HepG2 (cell line): Measurements from ENCODE around the gene KRT40. TPM values are rescaled to one million over a fixed set of nuclear protein-coding genes. Genes with fewer than 3 reads are reported as not detected.
A peak's percentile ranks its signal among the peaks of the same experiment; 100 is the strongest.

ENCODE experiments used
- ARID5B ChIP-seq: IDR thresholded peaks from 2 replicates; pipeline ENCODE4 v1.4.0; 2020; ENCODE audit warnings: mild to moderate bottlenecking, missing genetic modification reagents
- CHD4 ChIP-seq: fragments of 200-600 bp; sonication (generic); IDR thresholded peaks from 2 replicates; pipeline ENCODE4 v1.7.0; 2017; ENCODE audit warnings: mild to moderate bottlenecking, low read length, borderline replicate concordance
- FOXA1 ChIP-seq, 2 experiments: fragments of 450-650 bp in 1 of 2; sonication (generic) in 1 of 2; formaldehyde crosslinking in 1 of 2; IDR thresholded peaks; 2 replicates each; pipeline versions ENCODE4 v1.4.0 to v1.6.1; 2016 to 2020; ENCODE audit warnings: missing genetic modification reagents in 1 of 2
- FOXK1 ChIP-seq: sonication (generic); formaldehyde crosslinking; IDR thresholded peaks from 2 replicates; pipeline ENCODE4 v1.4.0; 2020; ENCODE audit warnings: low read depth, missing genetic modification reagents, borderline replicate concordance
- FOXO1 ChIP-seq: sonication (generic); formaldehyde crosslinking; IDR thresholded peaks from 2 replicates; pipeline ENCODE4 v1.4.0; 2020; ENCODE audit warnings: missing genetic modification reagents
- GPN1 ChIP-seq: sonication (generic); formaldehyde crosslinking; IDR thresholded peaks from 2 replicates; pipeline ENCODE4 v1.5.1; 2020; ENCODE audit warnings: missing genetic modification reagents, borderline replicate concordance
- HNRNPLL ChIP-seq: fragments of 200-400 bp; formaldehyde crosslinking; IDR thresholded peaks from 2 replicates; pipeline ENCODE4 v1.6.1; 2017; ENCODE audit warnings: mild to moderate bottlenecking, low read depth, low read length; ENCODE audit not compliant: poor library complexity, severe bottlenecking
- HOXD1 ChIP-seq: sonication (generic); formaldehyde crosslinking; IDR thresholded peaks from 2 replicates; pipeline ENCODE4 v1.5.0; 2020; ENCODE audit warnings: missing genetic modification reagents
- KDM1A ChIP-seq: IDR thresholded peaks from 2 replicates; pipeline ENCODE4 v1.6.1; 2016; ENCODE audit warnings: missing compliant biosample characterization
- KLF6 ChIP-seq: IDR thresholded peaks from 2 replicates; pipeline ENCODE4 v1.8.0; 2016; ENCODE audit warnings: missing biosample characterization, missing genetic modification reagents
- MIXL1 ChIP-seq: IDR thresholded peaks from 2 replicates; pipeline ENCODE4 v1.6.1; 2016
- NR2F6 ChIP-seq, 2 experiments: IDR thresholded peaks; 2 replicates each; pipeline ENCODE4 v1.6.1; 2016; ENCODE audit warnings: antibody characterized with exemption in 1 of 2, mild to moderate bottlenecking in 1 of 2
- RXRB ChIP-seq: IDR thresholded peaks from 2 replicates; pipeline ENCODE4 v1.6.1; 2016; ENCODE audit warnings: borderline replicate concordance, missing genetic modification reagents, missing compliant biosample characterization
- SALL1 ChIP-seq: sonication (generic); formaldehyde crosslinking; IDR thresholded peaks from 2 replicates; pipeline ENCODE4 v1.8.0; 2022; ENCODE audit warnings: mild to moderate bottlenecking, missing genetic modification reagents
- SAP130 ChIP-seq: IDR thresholded peaks from 2 replicates; pipeline ENCODE4 v1.6.1; 2016; ENCODE audit warnings: low read depth
- SIN3B ChIP-seq: fragments of 150-350 bp; IDR thresholded peaks from 2 replicates; pipeline ENCODE4 v1.6.1; 2014; ENCODE audit warnings: low read length
- TBL1XR1 ChIP-seq: fragments of 150-350 bp; IDR thresholded peaks from 2 replicates; pipeline ENCODE4 v1.6.1; 2014; ENCODE audit warnings: borderline replicate concordance, low read length; ENCODE audit not compliant: partially characterized antibody
- THAP11 ChIP-seq: IDR thresholded peaks from 2 replicates; pipeline ENCODE4 v1.6.1; 2016; ENCODE audit warnings: missing biosample characterization, missing genetic modification reagents
- ZBTB39 ChIP-seq: sonication (generic); formaldehyde crosslinking; IDR thresholded peaks from 2 replicates; pipeline ENCODE4 v1.5.0; 2020; ENCODE audit warnings: missing genetic modification reagents
- ZHX1 ChIP-seq: sonication (generic); formaldehyde crosslinking; IDR thresholded peaks from 2 replicates; pipeline ENCODE4 v1.8.1; 2022; ENCODE audit warnings: low read depth, mild to moderate bottlenecking, missing genetic modification reagents
- ZNF331 ChIP-seq: sonication (generic); formaldehyde crosslinking; IDR thresholded peaks from 2 replicates; pipeline ENCODE4 v1.4.0; 2020; ENCODE audit warnings: missing genetic modification reagents
- ZNF772 ChIP-seq: sonication (generic); formaldehyde crosslinking; IDR thresholded peaks from 2 replicates; pipeline ENCODE4 v1.5.0; 2020; ENCODE audit warnings: mild to moderate bottlenecking, missing genetic modification reagents
- ZNF777 ChIP-seq: sonication (generic); formaldehyde crosslinking; IDR thresholded peaks from 2 replicates; pipeline ENCODE4 v1.4.0; 2020; ENCODE audit warnings: missing genetic modification reagents
- ZNF792 ChIP-seq: IDR thresholded peaks from 2 replicates; pipeline ENCODE4 v1.6.1; 2016
- polyA plus RNA-seq, 8 experiments: library from polyadenylated mRNA; depleted of rRNA in 3 of 8; stranded (reverse) in 7 of 8; unstranded in 1 of 8; fragments of >200 nt; fragmentation: Illumina TruSeq in 4 of 8; extraction: Trizol in 4 of 8; gene quantifications; 2 replicates each; pipeline versions ENCODE4 v1.2.1 to v1.2.3, GENCODE V29; 2011 to 2016; ENCODE audit warnings: low read depth in 4 of 8, missing spikeins in 1 of 8, mixed read lengths in 1 of 8; ENCODE audit not compliant: insufficient read depth in 1 of 8
- total RNA-seq, 5 experiments: library from RNA; depleted of rRNA; stranded (reverse); fragments of >200 nt; fragmentation: Illumina TruSeq; extraction: Trizol; gene quantifications; 2 replicates each; pipeline ENCODE4 v1.2.3, GENCODE V29; 2016; ENCODE audit warnings: low read depth in 1 of 5

KRT40 gene
- total and polyA plus RNA-seq, 2 of the 13 experiments (the other 11 are each of a cell fraction or from before 2014, with no cell fraction given): not detected

GRCh38 chr17:41009301-41009760, 25.2 kb upstream of the KRT40 start (continued):
- TF ChIP-seq ZNF792 (CRISPR knock-in tag): 0 out of 2 replicates have a peak, but pooled peaks have one; percentile 54
- TF ChIP-seq TBL1XR1: peak; percentile 69
- no peak for TF ChIP-seq ZHX1 (CRISPR knock-in tag)
- TF ChIP-seq ARID5B (CRISPR knock-in tag): peak; percentile 98
- TF ChIP-seq ZBTB39 (CRISPR knock-in tag): no peak
- TF ChIP-seq HOXD1 (CRISPR knock-in tag): peak; percentile 76
- TF ChIP-seq ZNF772: 0 out of 2 replicates have a peak, but pooled peaks have one; percentile 52
- TF ChIP-seq ZNF777 (CRISPR knock-in tag): 0 out of 2 replicates have a peak, but pooled peaks have one; percentile 27
- peak; percentile 59 for TF ChIP-seq SAP130 (CRISPR knock-in tag)
- TF ChIP-seq SIN3B: 0 out of 2 replicates have a peak, but pooled peaks have one; percentile 43
- peak; percentile 77 for TF ChIP-seq NR2F6 (IDR thresholded peaks at IDR 0.05)
- peak; percentile 58 for TF ChIP-seq NR2F6 (CRISPR knock-in tag; IDR thresholded peaks at IDR 0.05)
- peak; percentile 23; the same call in 1 of the 2 replicates for TF ChIP-seq THAP11 (CRISPR knock-in tag)
- peak; percentile 98 for TF ChIP-seq MIXL1 (CRISPR knock-in tag)
- TF ChIP-seq KLF6 (CRISPR knock-in tag): 0 out of 2 replicates have a peak, but pooled peaks have one; percentile 42
- TF ChIP-seq HNRNPLL: no peak
- peak; percentile 37; the same call in 1 of the 2 replicates for TF ChIP-seq FOXK1 (CRISPR knock-in tag)
- 0 out of 2 replicates have a peak, but pooled peaks have one; percentile 36 for TF ChIP-seq KDM1A
- TF ChIP-seq ZNF331: peak; percentile 38; the same call in 1 of the 2 replicates
- TF ChIP-seq FOXA1 (IDR thresholded peaks at IDR 0.05): 0 out of 2 replicates have a peak, but pooled peaks have one; percentile 47
- TF ChIP-seq FOXA1 (CRISPR knock-in tag; IDR thresholded peaks at IDR 0.05): peak; percentile 83
- peak; percentile 71; the same call in 1 of the 2 replicates for TF ChIP-seq FOXO1 (CRISPR knock-in tag)
- TF ChIP-seq SALL1 (CRISPR knock-in tag): peak; percentile 11; the same call in 1 of the 2 replicates
- TF ChIP-seq CHD4: peak; percentile 83; the same call in 1 of the 2 replicates
- TF ChIP-seq GPN1 (CRISPR knock-in tag): no peak
- peak; percentile 84 for TF ChIP-seq RXRB (CRISPR knock-in tag)
